H9 (cell line): ENCODE results near the gene DLG2. TPM values are rescaled to one million over a fixed set of nuclear protein-coding genes. Genes with fewer than 3 reads are reported as not detected.

Experiments used
- DNase-seq: peaks from one replicate; pipeline ENCODE4 v3.0.0-alpha.2; 2017
- H2AFZ ChIP-seq: one replicate; pipeline ENCODE4 v1.6.1; 2013; ENCODE audit warnings: mild to moderate bottlenecking, low read length, control low read depth, moderate library complexity
- H2AK5ac ChIP-seq: 2 replicates; pipeline ENCODE4 v1.6.1; 2013; ENCODE audit warnings: low read length, control low read depth, mixed read lengths; ENCODE audit not compliant: insufficient read length
- H2BK120ac ChIP-seq: one replicate; pipeline ENCODE4 v1.6.1; 2013; ENCODE audit warnings: low read depth, mild to moderate bottlenecking, low read length, control low read depth, inconsistent platforms; ENCODE audit not compliant: poor library complexity, severe bottlenecking
- H2BK12ac ChIP-seq: 2 replicates; pipeline ENCODE4 v1.6.1; 2013; ENCODE audit warnings: low read length, control low read depth, mixed read lengths, low read depth; ENCODE audit not compliant: insufficient read length
- H2BK15ac ChIP-seq: 2 replicates; pipeline ENCODE4 v1.6.1; 2013; ENCODE audit warnings: low read depth, low read length, control low read depth
- H2BK20ac ChIP-seq: one replicate; pipeline ENCODE4 v1.6.1; 2013; ENCODE audit warnings: low read depth, mild to moderate bottlenecking, low read length, control low read depth, inconsistent platforms; ENCODE audit not compliant: poor library complexity, severe bottlenecking
- H2BK5ac ChIP-seq: 2 replicates; pipeline ENCODE4 v1.6.1; 2013; ENCODE audit warnings: low read length, control low read depth, mixed read lengths; ENCODE audit not compliant: insufficient read length
- H3K14ac ChIP-seq: 2 replicates; pipeline ENCODE4 v1.6.1; 2013; ENCODE audit warnings: low read length, control low read depth; ENCODE audit not compliant: insufficient read depth
- H3K18ac ChIP-seq: 2 replicates; pipeline ENCODE4 v1.6.1; 2013; ENCODE audit warnings: low read depth, mild to moderate bottlenecking, mixed read lengths, low read length, control low read depth; ENCODE audit not compliant: insufficient read length
- H3K23ac ChIP-seq: 2 replicates; pipeline ENCODE4 v1.6.1; 2013; ENCODE audit warnings: low read length, control low read depth, mixed read lengths, low read depth; ENCODE audit not compliant: insufficient read length
- H3K23me2 ChIP-seq: 2 replicates; pipeline ENCODE4 v1.6.1; 2013; ENCODE audit warnings: low read depth, mild to moderate bottlenecking, mixed read lengths, low read length, control low read depth; ENCODE audit not compliant: insufficient read length, poor library complexity, severe bottlenecking
- H3K27ac ChIP-seq: 2 replicates; pipeline ENCODE4 v1.5.1; 2013; ENCODE audit warnings: low read length, control low read depth, mixed read lengths, low read depth; ENCODE audit not compliant: insufficient read length
- H3K27me3 ChIP-seq: 2 replicates; pipeline ENCODE4 v1.6.1; 2013; ENCODE audit warnings: low read length, control low read depth, inconsistent platforms; ENCODE audit not compliant: insufficient read depth
- H3K4ac ChIP-seq: 2 replicates; pipeline ENCODE4 v1.6.1; 2013; ENCODE audit warnings: low read depth, mild to moderate bottlenecking, control low read depth, inconsistent platforms, low read length, moderate library complexity
- H3K4me1 ChIP-seq: 2 replicates; pipeline ENCODE4 v1.6.1; 2013; ENCODE audit warnings: low read length, control low read depth, inconsistent platforms; ENCODE audit not compliant: insufficient read depth
- H3K4me2 ChIP-seq: 2 replicates; pipeline ENCODE4 v1.6.1; 2013; ENCODE audit warnings: low read length, control low read depth, mixed read lengths; ENCODE audit not compliant: insufficient read length, insufficient read depth
- H3K56ac ChIP-seq: 2 replicates; pipeline ENCODE4 v1.6.1; 2013; ENCODE audit warnings: low read depth, mild to moderate bottlenecking, mixed read lengths, low read length, control low read depth; ENCODE audit not compliant: insufficient read length
- H3K79me1 ChIP-seq: 2 replicates; pipeline ENCODE4 v1.6.1; 2013; ENCODE audit warnings: low read depth, mild to moderate bottlenecking, moderate library complexity, low read length, control low read depth, inconsistent platforms; ENCODE audit not compliant: insufficient read depth, poor library complexity, severe bottlenecking
- H3K79me2 ChIP-seq: 2 replicates; pipeline ENCODE4 v1.6.1; 2013; ENCODE audit warnings: low read length, control low read depth, inconsistent platforms; ENCODE audit not compliant: insufficient read depth
- H3K9ac ChIP-seq: 2 replicates; pipeline ENCODE4 v1.6.1; 2013; ENCODE audit warnings: low read length, control low read depth, mixed read lengths; ENCODE audit not compliant: insufficient read length; ENCODE audit errors: extremely low read depth
- H3K9me3 ChIP-seq: one replicate; pipeline ENCODE4 v1.6.1; 2013; ENCODE audit warnings: low read depth, low read length, inconsistent platforms; ENCODE audit not compliant: control insufficient read depth
- H3T11ph ChIP-seq: one replicate; pipeline ENCODE4 v1.6.1; 2013; ENCODE audit warnings: mild to moderate bottlenecking, low read length, control low read depth, inconsistent platforms
- H4K20me1 ChIP-seq: one replicate; pipeline ENCODE4 v1.6.1; 2013; ENCODE audit not compliant: control insufficient read depth, insufficient read length, insufficient read depth
- H4K5ac ChIP-seq: 2 replicates; pipeline ENCODE4 v1.6.1; 2013; ENCODE audit warnings: low read depth, mild to moderate bottlenecking, mixed read lengths, low read length, control low read depth; ENCODE audit not compliant: insufficient read length
- H4K8ac ChIP-seq: replicated peaks from 2 replicates; pipeline ENCODE4 v1.6.1; 2013; ENCODE audit warnings: low read length, control low read depth, mixed read lengths, low read depth; ENCODE audit not compliant: insufficient read length
- H4K91ac ChIP-seq: 2 replicates; pipeline ENCODE4 v1.6.1; 2013; ENCODE audit warnings: low read depth, mild to moderate bottlenecking, moderate library complexity, mixed read lengths, low read length, control low read depth; ENCODE audit not compliant: insufficient read length
- H3K27ac Mint-ChIP-seq, 3 experiments: 2 replicates in 2 of 3; 3 replicates in 1 of 3; pipeline ENCODE4 v1.8.0; 2020 to 2021; ENCODE audit warnings: mixed read lengths in 3 of 3, mild to moderate bottlenecking in 1 of 3, moderate library complexity in 1 of 3
- H3K27me3 Mint-ChIP-seq: 2 replicates; pipeline ENCODE4 v1.8.0; 2021; ENCODE audit warnings: low read depth, mild to moderate bottlenecking, moderate library complexity, mixed read lengths
- H3K36me3 Mint-ChIP-seq, 3 experiments: 2 replicates in 2 of 3; 3 replicates in 1 of 3; pipeline ENCODE4 v1.8.0; 2020 to 2021; ENCODE audit warnings: low read depth in 3 of 3, mixed read lengths in 3 of 3; ENCODE audit not compliant: insufficient read depth in 1 of 3
- H3K4me1 Mint-ChIP-seq, 2 experiments: 2 replicates each; pipeline ENCODE4 v1.8.0; 2020; ENCODE audit warnings: mixed read lengths in 2 of 2
- H3K4me3 Mint-ChIP-seq, 2 experiments: 2 replicates in 1 of 2; 3 replicates in 1 of 2; pipeline ENCODE4 v1.8.0; 2020 to 2021; ENCODE audit warnings: mild to moderate bottlenecking in 2 of 2, mixed read lengths in 2 of 2, moderate library complexity in 1 of 2
- H3K9me3 Mint-ChIP-seq, 2 experiments: 2 replicates in 1 of 2; 3 replicates in 1 of 2; pipeline ENCODE4 v1.8.0; 2020; ENCODE audit warnings: mild to moderate bottlenecking in 2 of 2, mixed read lengths in 2 of 2, moderate library complexity in 1 of 2
- WGBS: extraction: QIAGEN DNeasy Blood & Tissue Kit; methylation state at CpG from one replicate; pipeline ENCODE4 v1.1.7; 2013; ENCODE audit warnings: missing lambda C conversion rate, low lambda C conversion rate, mixed read lengths; ENCODE audit not compliant: insufficient read length; ENCODE audit errors: extremely low coverage; 5-methylcytosine and 5-hydroxymethylcytosine counted together
- total RNA-seq: library from RNA; stranded (reverse); gene quantifications from 2 replicates; pipeline ENCODE4 v1.2.1, GENCODE V29; 2021
- TF ChIP-seq, protein P1 (sequence below): fragments of 200-600 bp; sonication (generic); conservative IDR thresholded peaks from 3 replicates; pipeline ENCODE4 v1.8.0; 2021; ENCODE audit warnings: antibody characterized with exemption, mild to moderate bottlenecking

Gene DLG2
- total RNA-seq, 1 experiment from 2014 or later: 8.0 TPM

DNA sequence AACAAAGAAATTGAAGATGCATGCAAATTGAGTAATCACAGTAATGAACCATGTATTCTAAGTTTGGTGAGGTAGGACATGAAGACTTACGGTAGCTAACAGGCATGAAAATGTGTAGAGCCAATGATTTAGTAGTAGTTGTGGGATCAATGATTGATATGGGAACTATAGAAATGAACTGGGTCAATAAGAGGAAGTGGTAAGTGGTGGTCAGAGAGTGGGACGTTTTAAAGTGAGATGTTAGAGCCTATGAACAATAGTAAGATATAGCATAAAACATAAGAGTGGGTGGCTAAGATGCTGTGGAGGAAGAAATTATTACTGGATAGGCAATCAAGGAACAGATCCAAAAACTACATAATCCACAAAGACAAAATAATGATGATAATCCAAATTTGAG lies 45.0 kb downstream of the DLG2 start:
- H4K91ac ChIP-seq: no peak overlapping the region

More for the DNA sequence above, 45.0 kb downstream of the DLG2 start:
- Histone ChIP-seq H3K56ac (no peak overlapping the region), H3K4ac (no peak overlapping the region), H3K27me3 (no peaks in the 10 kb centered on the region), H3K4me1 (no peaks in the 10 kb centered on the region), H4K8ac (no peak overlapping the region), H3K4me2 (no peak overlapping the region), H3K23ac (no peak overlapping the region), H3K23me2 (no peaks in the 10 kb centered on the region), H3K79me2 (no peaks in the 10 kb centered on the region), H2BK5ac (no peak overlapping the region), H2AK5ac (no peak overlapping the region), H2BK12ac (no peak overlapping the region), H3K18ac (no peak overlapping the region), H2AFZ (no peak overlapping the region), H3K9ac (no peak overlapping the region), H2BK20ac (no peak overlapping the region), H2BK120ac (no peak overlapping the region), H3K9me3 (no peaks in the 10 kb centered on the region), H3K27ac (no peak overlapping the region), H4K20me1 (no peaks in the 10 kb centered on the region), H3K79me1 (no peaks in the 10 kb centered on the region), H3T11ph (no peak overlapping the region), H4K5ac (no peak overlapping the region), H2BK15ac (no peak overlapping the region), H3K14ac (no peak overlapping the region)
- Mint-ChIP-seq H3K4me3 (no peak overlapping the region), H3K9me3 (peaks cover 26 to 42% of the 10 kb centered on the region in 2 experiments), H3K36me3 (peaks cover 26 to 31% (median 27%) of the 10 kb centered on the region in 3 experiments), H3K4me1 (no peaks in the 10 kb centered on the region), H3K27me3 (no peaks in the 10 kb centered on the region), H3K27ac (no peak overlapping the region)
- DNase-seq: no peak
- no CpG with 5 or more reads among the region's 2 CpGs for WGBS
- TF ChIP-seq, protein P1, sequence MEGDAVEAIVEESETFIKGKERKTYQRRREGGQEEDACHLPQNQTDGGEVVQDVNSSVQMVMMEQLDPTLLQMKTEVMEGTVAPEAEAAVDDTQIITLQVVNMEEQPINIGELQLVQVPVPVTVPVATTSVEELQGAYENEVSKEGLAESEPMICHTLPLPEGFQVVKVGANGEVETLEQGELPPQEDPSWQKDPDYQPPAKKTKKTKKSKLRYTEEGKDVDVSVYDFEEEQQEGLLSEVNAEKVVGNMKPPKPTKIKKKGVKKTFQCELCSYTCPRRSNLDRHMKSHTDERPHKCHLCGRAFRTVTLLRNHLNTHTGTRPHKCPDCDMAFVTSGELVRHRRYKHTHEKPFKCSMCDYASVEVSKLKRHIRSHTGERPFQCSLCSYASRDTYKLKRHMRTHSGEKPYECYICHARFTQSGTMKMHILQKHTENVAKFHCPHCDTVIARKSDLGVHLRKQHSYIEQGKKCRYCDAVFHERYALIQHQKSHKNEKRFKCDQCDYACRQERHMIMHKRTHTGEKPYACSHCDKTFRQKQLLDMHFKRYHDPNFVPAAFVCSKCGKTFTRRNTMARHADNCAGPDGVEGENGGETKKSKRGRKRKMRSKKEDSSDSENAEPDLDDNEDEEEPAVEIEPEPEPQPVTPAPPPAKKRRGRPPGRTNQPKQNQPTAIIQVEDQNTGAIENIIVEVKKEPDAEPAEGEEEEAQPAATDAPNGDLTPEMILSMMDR: no peak
